Testis (tissue), 3 donors: Measurements from ENCODE around the gene MTARC2. TPM values are rescaled to one million over a fixed set of nuclear protein-coding genes. Genes with fewer than 3 reads are reported as not detected.
A peak's percentile ranks its signal among the peaks of the same experiment; 100 is the strongest.

Source experiments
- DNase-seq: peaks from one replicate; pipeline ENCODE4 v3.0.0-alpha.2; 2019
- H3K27ac ChIP-seq, 2 donors: fragments of 200-600 bp; sonication (generic); one replicate each; pipeline ENCODE4 v1.5.1; 2019
- H3K27me3 ChIP-seq: fragments of 200-600 bp; sonication (generic); one replicate; pipeline ENCODE4 v1.5.1; 2019
- H3K36me3 ChIP-seq: fragments of 200-600 bp; sonication (generic); one replicate; pipeline ENCODE4 v1.5.1; 2017; ENCODE audit warnings: low read depth; ENCODE audit errors: missing control alignments
- H3K4me1 ChIP-seq: fragments of 200-600 bp; sonication (generic); one replicate; pipeline ENCODE4 v1.5.1; 2019
- H3K4me3 ChIP-seq, 2 donors: fragments of 200-600 bp; sonication (generic); one replicate each; pipeline ENCODE4 v1.5.1; 2017 to 2019
- H3K9me3 ChIP-seq: fragments of 200-600 bp; sonication (generic); one replicate; pipeline ENCODE4 v1.5.1; 2017
- CTCF ChIP-seq, 3 experiments: fragments of 450-650 bp in 2 of 3; fragments of 200-600 bp in 1 of 3; sonication (generic) in 1 of 3; IDR thresholded peaks; one replicate each; pipeline ENCODE4 v1.5.1; 2016 to 2019; ENCODE audit warnings: antibody characterized with exemption in 3 of 3, mild to moderate bottlenecking in 2 of 3, moderate library complexity in 1 of 3
- POLR2A ChIP-seq: fragments of 450-650 bp; IDR thresholded peaks from one replicate; pipeline ENCODE4 v1.6.1; 2017; ENCODE audit warnings: antibody characterized with exemption, mild to moderate bottlenecking, moderate library complexity
- WGBS, 2 donors: methylation state at CpG; one replicate each; pipeline ENCODE4 v1.1.5; 2018; 5-methylcytosine and 5-hydroxymethylcytosine counted together
- intact Hi-C: fragments of 100-400 bp; cut with DNase I; formaldehyde crosslinking; loops from one replicate; pipeline ENCODE4 v1.15.1; 2023; ENCODE audit warnings: low total_unique reads
- polyA plus RNA-seq: library from polyadenylated mRNA; stranded (reverse); fragments of 350-450 nt; fragmentation: Illumina TruSeq; extraction: RNeasy Lipid Tissue Mini Kit (QIAGEN cat#74804); gene quantifications from one replicate; pipeline ENCODE4 v1.2.3, GENCODE V29; 2014; ENCODE audit warnings: low read depth, low replicate concordance; ENCODE audit not compliant: insufficient read depth
- total RNA-seq, 2 donors: library from RNA; depleted of rRNA; stranded (reverse); fragments of >200 nt; gene quantifications; one replicate each; pipeline ENCODE4 v1.2.3, GENCODE V29; 2016

The MTARC2 gene
- total and polyA plus RNA-seq, 3 donors from 2014 or later = 28.5 to 58.7 (median 56.7) TPM

DNA sequence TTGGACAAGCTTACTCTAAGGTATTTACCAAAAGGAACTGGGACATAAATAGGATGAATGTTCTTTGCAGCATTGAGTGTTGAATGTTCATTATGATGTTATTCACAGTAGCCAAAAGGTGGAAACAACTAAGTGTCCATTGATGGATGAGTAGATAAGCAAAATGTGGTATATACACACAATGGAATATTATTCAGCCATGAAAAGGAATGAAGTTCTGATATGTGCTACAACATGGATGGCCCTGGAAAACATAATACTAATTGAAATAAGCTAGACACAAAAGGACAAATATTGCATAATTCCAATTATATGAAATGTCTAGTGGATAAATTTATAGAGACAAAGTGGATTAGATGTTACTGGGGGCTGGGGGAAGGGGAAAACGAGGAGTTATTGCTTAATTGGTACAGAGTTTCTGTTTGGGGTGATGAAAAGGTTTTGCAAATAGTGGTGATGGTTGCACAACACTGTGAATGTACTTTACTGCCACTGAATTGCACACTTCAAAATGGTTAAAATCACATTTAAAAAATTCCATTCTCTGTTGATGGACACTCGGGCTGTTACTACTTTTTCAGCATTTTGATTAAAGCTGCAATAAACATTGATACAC, 41.5 kb downstream of the MTARC2 start:
- no peak for DNase-seq
- Histone ChIP-seq H3K4me3 (no peak overlapping the region), H3K4me1 (peaks cover 8% of the 10 kb centered on the region), H3K27ac (no peak overlapping the region), H3K27me3 (no peaks in the 10 kb centered on the region), H3K9me3 (no peaks in the 10 kb centered on the region), H3K36me3 (no peaks in the 10 kb centered on the region)
- 85 to 86% methylated on average over 2 of the region's 2 CpGs for WGBS, 2 donors
- no peak for TF ChIP-seq POLR2A
- TF ChIP-seq CTCF (IDR thresholded peaks at IDR 0.05) = no peak
- intact Hi-C loops = no loop called here

- intact Hi-C loops = no loop called here
- no peak for TF ChIP-seq CTCF (IDR thresholded peaks at IDR 0.05)
- no peak for TF ChIP-seq POLR2A
- Histone ChIP-seq H3K4me3 (no peak overlapping the region), H3K9me3 (no peaks in the 10 kb centered on the region), H3K27me3 (no peaks in the 10 kb centered on the region), H3K4me1 (peaks cover 2% of the 10 kb centered on the region), H3K27ac (peak overlapping the region in 1 of 2 donors; percentile 63), H3K36me3 (no peaks in the 10 kb centered on the region)
- no peak for DNase-seq
- WGBS, 2 donors = 61 to 68% methylated on average over 6 of the region's 6 CpGs
These were observed 43.2 kb downstream of the MTARC2 start for GRCh38 chr1:220791285-220791684.

GRCh38 chr1:220791956-220792355, 43.8 kb downstream of the MTARC2 start:
- Histone ChIP-seq H3K4me1 (no peaks in the 10 kb centered on the region), H3K27ac (peak overlapping the region in 1 of 2 donors; percentile 63), H3K9me3 (no peaks in the 10 kb centered on the region), H3K36me3 (no peaks in the 10 kb centered on the region), H3K4me3 (no peak overlapping the region), H3K27me3 (no peaks in the 10 kb centered on the region)
- TF ChIP-seq CTCF (IDR thresholded peaks at IDR 0.05) (no peak), POLR2A (no peak)
- DNase-seq = peak; percentile 45
- WGBS, 2 donors = 51 to 67% methylated on average over 5 of the region's 5 CpGs
- intact Hi-C loops = no loop called here

- Histone ChIP-seq H3K27me3 (no peaks in the 10 kb centered on the region), H3K4me3 (no peak overlapping the region), H3K27ac (no peak overlapping the region), H3K9me3 (no peaks in the 10 kb centered on the region), H3K4me1 (no peaks in the 10 kb centered on the region), H3K36me3 (no peaks in the 10 kb centered on the region)
- no peak for DNase-seq
- WGBS, 2 donors = 91 to 94% methylated on average over 10 of the region's 10 CpGs
- intact Hi-C loops = no loop called here
- TF ChIP-seq CTCF (IDR thresholded peaks at IDR 0.05) (no peak), POLR2A (no peak)
These were observed 48.4 kb downstream of the MTARC2 start for GRCh38 chr1:220796530-220796929.

DNA sequence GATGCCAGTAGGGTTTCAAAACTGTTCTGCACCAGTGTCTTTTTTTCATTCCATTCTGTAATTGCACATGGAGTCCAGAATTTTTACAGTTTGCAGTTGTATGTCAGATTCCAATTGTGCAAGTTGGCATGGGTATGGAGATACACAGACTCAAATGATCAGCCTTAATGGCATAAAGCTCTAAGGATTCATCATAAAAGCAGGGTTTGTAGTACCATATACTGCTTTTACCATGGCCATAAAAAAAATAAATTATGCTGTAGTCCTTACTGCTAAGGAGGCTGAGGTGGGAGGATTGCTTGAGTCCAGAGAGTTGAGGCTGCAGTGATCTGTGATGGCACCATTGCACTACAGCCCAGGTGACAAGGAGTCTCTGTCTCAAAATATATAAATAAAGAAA, 48.9 kb downstream of the MTARC2 start:
- intact Hi-C loops = no loop called here
- Histone ChIP-seq H3K4me3 (no peak overlapping the region), H3K4me1 (no peaks in the 10 kb centered on the region), H3K27ac (no peak overlapping the region), H3K36me3 (no peaks in the 10 kb centered on the region), H3K9me3 (no peaks in the 10 kb centered on the region), H3K27me3 (no peaks in the 10 kb centered on the region)
- DNase-seq = no peak
- TF ChIP-seq POLR2A = no peak
- TF ChIP-seq CTCF (IDR thresholded peaks at IDR 0.05) = no peak
